ENCODE measurements around the gene MBLAC2.
A peak's percentile ranks its signal among the peaks of the same experiment; 100 is the strongest.

MBLAC2 gene

GRCh38 chr5:90474235-90475107 lies at the start of gene MBLAC2, which contains the start of gene POLR3G:
MBLAC2 (minus strand) TSS chr5:90474771; CDS start chr5:90474292, 479 bp downstream.
POLR3G (plus strand) TSS chr5:90474864; CDS start chr5:90485568, 10,704 bp downstream.
- DNase-seq, result peak; percentile 70

- DNase-seq, result peak; percentile 61
Observed at GRCh38 chr5:90519081-90519480, 44.5 kb upstream of the MBLAC2 start.

GRCh38 chr5:90518661-90519060 lies 44.1 kb upstream of the MBLAC2 start:
- peak; percentile 61 for DNase-seq

GRCh38 chr5:90514520-90514919 lies 39.9 kb upstream of the MBLAC2 start:
- DNase-seq, result no peak

GRCh38 chr5:90510438-90510837 lies 35.9 kb upstream of the MBLAC2 start:
- no peak for DNase-seq

GRCh38 chr5:90506221-90506620 lies 31.6 kb upstream of the MBLAC2 start:
- DNase-seq, result no peak

DNA sequence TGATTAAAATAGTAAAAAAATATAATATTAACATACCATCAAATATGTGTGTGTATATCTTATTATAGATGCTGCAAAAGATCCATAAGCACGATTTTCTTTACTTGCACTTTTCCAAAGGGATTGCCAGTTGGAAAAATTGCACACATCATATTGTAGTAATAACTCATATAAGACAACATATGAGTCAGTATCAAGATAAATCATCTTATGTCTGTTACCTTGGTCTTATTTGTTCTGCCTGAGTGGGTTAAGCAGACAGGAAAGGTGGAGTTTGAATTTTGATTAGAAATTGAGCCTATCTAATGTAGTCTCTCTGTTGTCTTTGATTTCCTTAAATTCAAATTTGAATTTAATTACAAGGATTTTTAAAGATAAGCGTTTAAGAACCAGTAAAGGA lies 30.2 kb upstream of the MBLAC2 start:
- DNase-seq, result no peak

GRCh38 chr5:90503596-90503995 lies 29.0 kb upstream of the MBLAC2 start:
- no peak for DNase-seq

- DNase-seq, result no peak
Observed at GRCh38 chr5:90495146-90495545, 20.6 kb upstream of the MBLAC2 start.

DNA sequence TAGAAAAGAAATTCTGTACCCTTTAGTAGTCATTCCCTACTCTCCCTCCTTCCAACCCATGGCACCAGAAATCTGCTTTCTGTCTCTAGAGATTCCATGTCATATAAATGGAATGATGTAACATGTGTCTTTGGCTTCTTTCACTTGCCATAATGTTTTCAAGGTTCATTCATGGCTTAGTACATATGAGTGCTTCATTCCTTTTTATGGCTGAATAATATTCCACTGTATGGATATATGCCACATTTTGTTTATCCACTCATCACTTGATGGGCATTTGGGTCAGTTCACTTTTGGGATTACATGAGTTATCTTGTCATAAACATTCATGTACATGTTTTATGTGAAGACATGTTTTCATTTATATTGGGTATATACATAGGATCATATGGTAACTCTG lies 19.5 kb upstream of the MBLAC2 start:
- no peak for DNase-seq

DNA sequence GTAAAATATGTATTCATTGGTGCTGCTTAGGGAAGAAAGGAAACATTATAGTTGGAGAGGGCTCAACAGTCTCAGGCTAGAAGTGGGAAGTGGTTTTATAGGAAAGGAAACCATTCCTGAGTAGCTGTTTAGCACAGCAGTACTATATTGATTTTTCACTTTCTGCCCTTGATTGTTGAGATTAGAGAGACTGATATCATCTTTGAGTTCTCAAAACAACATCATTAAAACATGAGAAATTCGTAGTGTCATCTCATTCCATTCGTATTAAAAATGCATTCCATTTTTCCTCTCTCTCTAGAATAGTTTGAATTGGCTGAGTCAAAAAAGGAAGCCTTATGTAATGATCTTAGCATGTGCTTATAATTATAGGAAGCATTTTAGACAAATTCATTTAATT lies 14.2 kb upstream of the MBLAC2 start:
- no peak for DNase-seq

DNA sequence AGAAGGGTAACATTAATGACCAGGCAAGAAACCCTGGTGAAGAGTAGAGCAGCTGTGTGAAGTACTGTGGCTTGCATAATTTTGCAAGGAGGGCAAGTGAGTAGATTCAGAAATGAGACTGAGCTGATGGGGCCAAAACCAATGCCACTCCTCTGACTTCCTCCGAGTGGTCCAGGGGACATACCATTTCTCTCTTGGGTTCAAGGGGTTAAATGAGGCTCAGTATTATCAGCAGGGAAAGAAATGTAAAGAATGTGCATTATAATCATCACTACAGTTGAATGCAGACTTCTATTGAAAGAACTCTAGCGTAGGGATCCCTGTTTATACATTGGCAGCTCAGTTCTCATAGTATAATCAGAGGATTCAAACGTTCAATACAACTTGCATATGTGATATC lies 10.0 kb upstream of the MBLAC2 start:
- no peak for DNase-seq

DNA sequence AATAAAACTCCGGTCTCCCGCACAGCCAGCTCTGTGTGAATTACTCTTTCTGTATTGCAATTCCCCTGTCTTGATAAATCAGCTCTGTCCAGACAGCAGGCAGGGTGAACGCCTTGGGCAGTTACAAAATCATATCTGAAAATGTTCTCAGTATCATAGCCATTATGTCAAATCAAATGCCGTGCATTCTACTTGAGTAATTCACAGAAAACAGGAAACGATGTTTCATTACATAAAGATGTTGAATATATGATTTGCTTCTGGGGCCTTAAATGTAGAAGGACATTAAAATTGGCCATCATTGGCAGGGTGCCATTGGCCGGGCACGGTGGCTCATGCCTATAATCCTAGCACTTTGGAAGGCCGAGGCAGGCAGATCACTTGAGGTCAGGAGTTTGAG lies 8.6 kb upstream of the MBLAC2 start:
- DNase-seq, result no peak

DNA sequence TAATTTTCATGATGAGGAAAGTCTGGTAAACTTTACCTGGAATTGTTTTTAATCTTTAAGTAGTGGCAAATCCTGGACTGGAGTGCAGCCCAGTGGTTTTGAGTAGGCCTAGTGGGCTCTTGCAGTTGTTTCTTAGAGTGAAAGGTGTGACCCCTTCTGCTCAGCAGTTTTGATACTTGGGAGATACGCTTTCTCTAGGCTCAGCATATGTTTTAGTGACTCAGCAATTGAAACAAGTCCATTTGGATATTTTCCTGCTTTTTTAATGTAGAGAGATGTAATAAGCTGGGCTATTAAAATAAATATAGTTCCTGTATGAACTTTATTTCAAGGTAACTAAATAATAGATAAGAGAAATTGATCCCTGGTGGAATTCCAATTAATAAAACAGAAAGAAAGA lies 6.1 kb upstream of the MBLAC2 start:
- no peak for DNase-seq

DNA sequence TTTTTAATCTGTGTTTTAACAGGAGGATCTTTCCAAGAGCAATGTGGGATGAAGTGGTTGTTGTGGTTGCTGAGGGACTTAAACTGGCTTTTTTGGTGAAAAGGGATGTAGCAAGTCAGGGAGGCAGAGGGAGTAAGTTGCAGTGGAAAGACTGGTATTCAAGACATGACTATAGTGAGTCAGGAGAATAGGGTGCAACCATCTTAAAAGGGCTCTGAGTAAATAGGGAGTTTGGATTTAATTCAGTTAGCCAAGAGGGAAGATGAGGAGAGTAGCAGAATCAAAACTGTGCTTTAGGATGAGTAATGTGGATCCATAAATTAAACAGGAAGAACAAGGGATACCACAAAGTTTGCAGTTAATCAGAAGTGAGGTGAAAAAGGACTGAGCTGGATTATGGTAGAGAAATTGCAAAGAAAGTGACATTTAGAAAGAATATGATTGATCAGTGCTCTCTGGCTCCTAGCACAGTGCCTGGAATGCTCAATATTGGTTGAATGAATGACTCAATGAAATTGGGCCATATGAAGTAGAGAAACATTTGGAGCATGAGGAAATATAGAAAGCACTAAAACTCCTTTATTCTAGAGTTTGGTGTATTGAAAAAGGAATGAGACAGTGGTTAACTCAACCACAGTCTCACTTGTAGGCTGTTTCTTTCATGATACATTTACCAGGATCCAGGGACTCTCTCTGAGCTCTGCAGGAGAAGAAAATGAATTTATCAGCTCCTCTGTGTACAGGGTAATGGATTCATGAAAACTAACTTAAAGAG lies 5.2 kb upstream of the MBLAC2 start:
- no peak for DNase-seq

DNA sequence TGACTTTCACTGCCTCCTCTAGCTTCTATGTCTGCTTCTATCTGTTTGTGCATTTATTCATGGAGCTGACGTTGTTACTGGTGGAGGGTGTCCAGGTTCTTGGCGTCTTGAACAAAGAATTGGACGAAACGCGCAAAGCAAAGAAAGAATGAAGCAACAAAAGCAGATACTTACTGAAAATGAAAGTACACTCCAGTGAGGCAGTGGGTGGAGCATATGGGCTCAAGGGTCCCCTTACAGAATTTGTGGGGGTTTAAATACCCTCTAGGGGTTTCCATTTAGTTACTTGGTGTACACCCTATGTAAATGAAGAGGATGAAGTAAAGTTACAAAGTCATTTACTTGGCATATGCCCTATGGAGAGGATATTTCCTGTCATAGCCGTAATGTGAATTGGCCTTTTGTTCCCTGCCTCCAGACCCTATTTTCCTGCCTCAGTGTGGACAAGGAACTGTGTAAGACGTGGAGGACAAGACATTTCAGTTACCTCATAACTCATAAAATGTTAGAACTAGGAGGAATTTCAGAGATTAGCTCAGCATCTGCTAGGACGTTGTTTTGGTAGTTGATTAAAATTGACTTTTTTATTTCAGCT lies 3.1 kb upstream of the MBLAC2 start:
- no peak for DNase-seq

DNA sequence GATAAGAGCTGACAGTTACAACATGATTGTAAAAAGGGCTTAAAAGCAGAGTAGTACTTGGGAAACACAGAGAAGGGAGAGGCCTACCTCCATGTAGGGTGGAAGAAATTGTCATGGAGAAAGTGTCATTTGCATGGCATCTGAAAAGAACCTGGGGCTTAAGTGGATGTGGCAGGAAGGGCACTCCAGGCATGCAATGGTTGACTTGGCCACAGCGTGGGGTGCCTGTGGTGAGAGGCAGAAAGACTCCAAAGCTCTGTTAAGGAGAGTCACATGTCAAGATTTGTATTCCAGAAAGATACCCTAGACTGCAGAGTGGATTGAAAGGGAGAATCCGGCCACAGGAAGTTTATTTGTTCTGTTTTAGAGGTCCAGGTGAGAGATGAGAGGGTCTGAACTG lies 2.5 kb upstream of the MBLAC2 start:
- no peak for DNase-seq

DNA sequence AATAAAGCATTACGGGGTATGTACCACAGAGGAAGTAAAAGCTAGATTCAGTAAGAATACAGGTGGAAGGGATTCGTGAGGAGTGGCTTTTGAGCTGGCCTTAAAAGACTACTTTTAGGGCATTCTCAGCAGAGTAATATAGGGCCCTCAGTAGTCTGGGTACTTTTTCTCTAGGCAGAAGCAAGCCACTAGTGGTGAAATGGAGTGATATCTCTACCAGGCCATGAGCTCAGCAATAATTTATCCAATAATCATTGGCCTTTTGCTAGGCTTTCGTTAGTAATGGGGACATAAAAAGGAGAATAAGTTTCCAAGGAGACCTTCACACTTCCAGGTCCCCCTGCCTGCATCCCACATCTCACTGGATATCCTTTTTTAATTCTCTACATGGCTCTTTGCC lies 1.8 kb upstream of the MBLAC2 start:
- DNase-seq, result no peak

DNA sequence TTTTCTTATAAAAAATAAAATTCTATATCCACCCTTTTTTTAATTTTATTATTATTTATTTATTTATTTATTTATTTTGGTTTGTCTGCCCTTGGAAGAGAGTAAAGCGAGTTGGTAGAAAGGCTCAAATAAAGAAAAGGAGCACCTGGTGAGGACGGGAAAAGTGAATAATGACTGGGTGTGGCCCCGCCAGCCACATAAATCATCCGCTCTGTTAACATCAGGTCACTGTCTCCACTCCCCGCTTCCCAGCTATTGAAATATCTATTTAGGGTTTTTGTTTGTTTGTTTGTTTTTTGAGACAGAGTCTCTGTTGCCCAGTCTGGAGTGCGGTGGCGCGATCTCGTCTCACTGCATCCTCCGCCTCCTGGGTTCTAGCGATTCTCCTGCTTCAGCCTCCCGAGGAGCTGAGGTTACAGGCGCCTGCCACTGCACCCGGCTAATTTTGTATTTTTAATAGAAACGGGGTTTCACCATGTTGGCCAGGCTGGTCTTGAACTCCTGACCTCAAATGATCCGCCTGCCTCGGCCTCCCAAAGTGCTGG lies 937 bp upstream of the MBLAC2 start:
- peak; percentile 47 for DNase-seq

GRCh38 chr5:90473396-90474234 lies 956 bp downstream of the MBLAC2 start:
- peak; percentile 15 for DNase-seq

GRCh38 chr5:90472783-90473395 lies 1.7 kb downstream of the MBLAC2 start:
- no peak for DNase-seq

DNA sequence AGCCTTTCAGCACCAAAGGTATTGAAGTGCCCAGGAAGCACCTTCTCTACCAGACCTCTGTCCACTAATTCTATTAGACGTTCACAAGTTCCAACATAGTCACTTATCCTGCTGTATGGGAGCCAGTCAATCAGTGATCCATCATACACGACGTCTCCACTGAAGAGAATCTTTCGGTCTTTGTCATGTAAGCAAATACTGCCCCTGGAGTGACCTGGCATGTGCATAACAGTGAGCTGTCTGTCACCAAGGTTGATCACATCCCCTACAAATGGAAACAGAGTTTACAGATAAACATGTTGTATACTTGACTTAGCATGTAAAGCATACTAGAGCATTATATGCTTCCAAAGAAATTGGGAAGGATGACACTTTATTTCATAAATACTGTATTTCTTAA lies 13.3 kb downstream of the MBLAC2 start:
- no peak for DNase-seq
